Glutamatergic neuron (in vitro differentiated cells): Measurements from ENCODE around the gene PEX16. TPM values are rescaled to one million over a fixed set of nuclear protein-coding genes. Genes with fewer than 3 reads are reported as not detected.

ENCODE experiments used
- DNase-seq: peaks from one replicate; pipeline ENCODE4 v3.0.0; 2022
- H3K27ac Mint-ChIP-seq: one replicate; pipeline ENCODE4 v1.8.0; 2020; ENCODE audit warnings: mild to moderate bottlenecking, mixed read lengths, inconsistent platforms; ENCODE audit not compliant: unreplicated experiment
- H3K27me3 Mint-ChIP-seq: one replicate; pipeline ENCODE4 v1.8.0; 2020; ENCODE audit warnings: mild to moderate bottlenecking, moderate library complexity, mixed read lengths, inconsistent platforms; ENCODE audit not compliant: unreplicated experiment
- H3K36me3 Mint-ChIP-seq: one replicate; pipeline ENCODE4 v1.8.0; 2020; ENCODE audit warnings: mild to moderate bottlenecking, mixed read lengths, inconsistent platforms; ENCODE audit not compliant: unreplicated experiment
- H3K4me1 Mint-ChIP-seq: one replicate; pipeline ENCODE4 v1.8.0; 2020; ENCODE audit warnings: mild to moderate bottlenecking, low read depth, mixed read lengths, inconsistent platforms; ENCODE audit not compliant: unreplicated experiment
- H3K4me3 Mint-ChIP-seq: one replicate; pipeline ENCODE4 v1.8.0; 2020; ENCODE audit warnings: mild to moderate bottlenecking, mixed read lengths, inconsistent platforms; ENCODE audit not compliant: unreplicated experiment
- H3K9me3 Mint-ChIP-seq: one replicate; pipeline ENCODE4 v1.8.0; 2020; ENCODE audit warnings: mild to moderate bottlenecking, moderate library complexity, mixed read lengths, inconsistent platforms; ENCODE audit not compliant: unreplicated experiment
- total RNA-seq: library from RNA; stranded (reverse); fragmentation: NEBNext Ultra II Directional; extraction: Animal tissue kit (Norgen Biotek cat#: 25700); gene quantifications from one replicate; pipeline ENCODE4 v1.2.1, GENCODE V29; 2021; ENCODE audit not compliant: unreplicated experiment
- TF ChIP-seq, protein P1 (sequence below): fragments of 200-600 bp; sonication (generic); IDR thresholded peaks from one replicate; pipeline ENCODE4 v1.5.0; 2021; ENCODE audit not compliant: partially characterized antibody, unreplicated experiment

Gene PEX16
- total RNA-seq, 1 donor from 2014 or later, result 51.8 TPM

- Mint-ChIP-seq H3K9me3 (peaks cover 22% of the 10 kb centered on the region), H3K4me3 (no peak overlapping the region), H3K4me1 (peaks cover 30% of the 10 kb centered on the region), H3K36me3 (no peaks in the 10 kb centered on the region), H3K27ac (no peak overlapping the region), H3K27me3 (peaks cover 15% of the 10 kb centered on the region)
- TF ChIP-seq, protein P1, sequence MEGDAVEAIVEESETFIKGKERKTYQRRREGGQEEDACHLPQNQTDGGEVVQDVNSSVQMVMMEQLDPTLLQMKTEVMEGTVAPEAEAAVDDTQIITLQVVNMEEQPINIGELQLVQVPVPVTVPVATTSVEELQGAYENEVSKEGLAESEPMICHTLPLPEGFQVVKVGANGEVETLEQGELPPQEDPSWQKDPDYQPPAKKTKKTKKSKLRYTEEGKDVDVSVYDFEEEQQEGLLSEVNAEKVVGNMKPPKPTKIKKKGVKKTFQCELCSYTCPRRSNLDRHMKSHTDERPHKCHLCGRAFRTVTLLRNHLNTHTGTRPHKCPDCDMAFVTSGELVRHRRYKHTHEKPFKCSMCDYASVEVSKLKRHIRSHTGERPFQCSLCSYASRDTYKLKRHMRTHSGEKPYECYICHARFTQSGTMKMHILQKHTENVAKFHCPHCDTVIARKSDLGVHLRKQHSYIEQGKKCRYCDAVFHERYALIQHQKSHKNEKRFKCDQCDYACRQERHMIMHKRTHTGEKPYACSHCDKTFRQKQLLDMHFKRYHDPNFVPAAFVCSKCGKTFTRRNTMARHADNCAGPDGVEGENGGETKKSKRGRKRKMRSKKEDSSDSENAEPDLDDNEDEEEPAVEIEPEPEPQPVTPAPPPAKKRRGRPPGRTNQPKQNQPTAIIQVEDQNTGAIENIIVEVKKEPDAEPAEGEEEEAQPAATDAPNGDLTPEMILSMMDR, result no peak
- no peak for DNase-seq
Observed at GRCh38 chr11:45881708-45882368, 35.8 kb downstream of the PEX16 start.

GRCh38 chr11:45880772-45881570, 36.7 kb downstream of the PEX16 start:
- Mint-ChIP-seq H3K4me1 (peaks cover 37% of the 10 kb centered on the region), H3K27ac (peak overlapping the region; percentile 92), H3K27me3 (peaks cover 13% of the 10 kb centered on the region), H3K4me3 (peak overlapping the region; percentile 72), H3K9me3 (peaks cover 20% of the 10 kb centered on the region), H3K36me3 (no peaks in the 10 kb centered on the region)
- DNase-seq, result peak; percentile 22
- TF ChIP-seq, protein P1, result no peak

- peak; percentile 43 for DNase-seq
Observed at GRCh38 chr11:45879803-45880686, 37.6 kb downstream of the PEX16 start.

DNA sequence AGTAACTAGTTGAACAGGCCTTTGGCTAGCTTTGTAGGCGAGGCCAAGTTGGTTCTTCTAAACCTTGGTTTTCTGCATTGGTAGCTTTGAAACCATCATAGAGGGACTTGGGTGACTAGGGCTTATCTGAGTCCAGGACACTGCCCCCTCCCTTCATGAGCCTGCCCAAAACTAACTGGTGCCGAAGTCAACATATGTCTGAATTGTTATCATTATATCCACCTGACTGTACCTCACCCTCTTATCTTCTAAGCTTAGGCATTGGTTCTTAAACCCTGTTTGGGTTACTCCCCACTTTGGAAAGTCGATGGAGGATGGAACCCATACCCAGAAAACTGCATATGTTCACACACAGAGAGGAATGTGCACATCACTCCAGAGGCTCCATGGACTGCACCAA, 39.8 kb downstream of the PEX16 start:
- no peak overlapping the region for H3K4me3 Mint-ChIP-seq
- DNase-seq, result no peak
- H3K9me3 Mint-ChIP-seq, result peaks cover 10% of the 10 kb centered on the region
- TF ChIP-seq, protein P1, result no peak
- peaks cover 4% of the 10 kb centered on the region for H3K27me3 Mint-ChIP-seq
- peaks cover 43% of the 10 kb centered on the region for H3K4me1 Mint-ChIP-seq
- no peak overlapping the region for H3K27ac Mint-ChIP-seq
- H3K36me3 Mint-ChIP-seq, result no peaks in the 10 kb centered on the region

More at GRCh38 chr11:45879803-45880686, 37.6 kb downstream of the PEX16 start:
- peaks cover 19% of the 10 kb centered on the region for H3K9me3 Mint-ChIP-seq
- peaks cover 11% of the 10 kb centered on the region for H3K27me3 Mint-ChIP-seq
- peak overlapping the region; percentile 92 for H3K27ac Mint-ChIP-seq
- no peaks in the 10 kb centered on the region for H3K36me3 Mint-ChIP-seq
- H3K4me3 Mint-ChIP-seq, result peak overlapping the region; percentile 72
- TF ChIP-seq, protein P1, result no peak
- peaks cover 41% of the 10 kb centered on the region for H3K4me1 Mint-ChIP-seq
